Testis (tissue), 3 donors: ENCODE data around the gene ARID1B. TPM values are rescaled to one million over a fixed set of nuclear protein-coding genes. Genes with fewer than 3 reads are reported as not detected.

Experiments
- DNase-seq: peaks from one replicate; pipeline ENCODE4 v3.0.0-alpha.2; 2019
- H3K27ac ChIP-seq, 2 donors: fragments of 200-600 bp; sonication (generic); one replicate each; pipeline ENCODE4 v1.5.1; 2019
- H3K27me3 ChIP-seq: fragments of 200-600 bp; sonication (generic); one replicate; pipeline ENCODE4 v1.5.1; 2019
- H3K36me3 ChIP-seq: fragments of 200-600 bp; sonication (generic); one replicate; pipeline ENCODE4 v1.5.1; 2017; ENCODE audit warnings: low read depth; ENCODE audit errors: missing control alignments
- H3K4me1 ChIP-seq: fragments of 200-600 bp; sonication (generic); one replicate; pipeline ENCODE4 v1.5.1; 2019
- H3K4me3 ChIP-seq, 2 donors: fragments of 200-600 bp; sonication (generic); one replicate each; pipeline ENCODE4 v1.5.1; 2017 to 2019
- H3K9me3 ChIP-seq: fragments of 200-600 bp; sonication (generic); one replicate; pipeline ENCODE4 v1.5.1; 2017
- CTCF ChIP-seq, 3 experiments: fragments of 450-650 bp in 2 of 3; fragments of 200-600 bp in 1 of 3; sonication (generic) in 1 of 3; IDR thresholded peaks; one replicate each; pipeline ENCODE4 v1.5.1; 2016 to 2019; ENCODE audit warnings: antibody characterized with exemption in 3 of 3, mild to moderate bottlenecking in 2 of 3, moderate library complexity in 1 of 3
- POLR2A ChIP-seq: fragments of 450-650 bp; IDR thresholded peaks from one replicate; pipeline ENCODE4 v1.6.1; 2017; ENCODE audit warnings: antibody characterized with exemption, mild to moderate bottlenecking, moderate library complexity
- WGBS, 2 donors: methylation state at CpG; one replicate each; pipeline ENCODE4 v1.1.5; 2018; 5-methylcytosine and 5-hydroxymethylcytosine counted together
- intact Hi-C: fragments of 100-400 bp; cut with DNase I; formaldehyde crosslinking; loops from one replicate; pipeline ENCODE4 v1.15.1; 2023; ENCODE audit warnings: low total_unique reads
- polyA plus RNA-seq: library from polyadenylated mRNA; stranded (reverse); fragments of 350-450 nt; fragmentation: Illumina TruSeq; extraction: RNeasy Lipid Tissue Mini Kit (QIAGEN cat#74804); gene quantifications from one replicate; pipeline ENCODE4 v1.2.3, GENCODE V29; 2014; ENCODE audit warnings: low read depth, low replicate concordance; ENCODE audit not compliant: insufficient read depth
- total RNA-seq, 2 donors: library from RNA; depleted of rRNA; stranded (reverse); fragments of >200 nt; gene quantifications; one replicate each; pipeline ENCODE4 v1.2.3, GENCODE V29; 2016

Gene ARID1B
- total and polyA plus RNA-seq, 3 donors from 2014 or later: 26.2 to 126 (median 103) TPM

GRCh38 chr6:157033428-157034140, 256.4 kb downstream of the ARID1B start:
- TF ChIP-seq CTCF (IDR thresholded peaks at IDR 0.05) (no peak), POLR2A (no peak)
- WGBS, 2 donors: 28 to 29% methylated on average over 5 of the region's 5 CpGs
- Histone ChIP-seq H3K27ac (no peak overlapping the region), H3K9me3 (no peaks in the 10 kb centered on the region), H3K27me3 (no peaks in the 10 kb centered on the region), H3K4me3 (no peak overlapping the region), H3K4me1 (peaks cover 10% of the 10 kb centered on the region), H3K36me3 (no peaks in the 10 kb centered on the region)
- DNase-seq: no peak
- intact Hi-C loops: loop anchor here (10.0 kb wide), 2 partner anchors 151 to 241 kb away; no protein-coding TSS in a partner anchor

- Histone ChIP-seq H3K9me3 (no peaks in the 10 kb centered on the region), H3K27me3 (no peaks in the 10 kb centered on the region), H3K36me3 (no peaks in the 10 kb centered on the region), H3K27ac (no peak overlapping the region), H3K4me3 (no peak overlapping the region), H3K4me1 (peaks cover 10% of the 10 kb centered on the region)
- intact Hi-C loops: loop anchor here (10.0 kb wide), 2 partner anchors 150 to 240 kb away; no protein-coding TSS in a partner anchor
- WGBS, 2 donors: 39 to 54% methylated on average over 6 of the region's 6 CpGs
- no peak for DNase-seq
- TF ChIP-seq POLR2A (no peak), CTCF (IDR thresholded peaks at IDR 0.05) (peak; percentile 37 to 47 (median 44))
Measured at GRCh38 chr6:157034436-157035230, 257.5 kb downstream of the ARID1B start.

DNA sequence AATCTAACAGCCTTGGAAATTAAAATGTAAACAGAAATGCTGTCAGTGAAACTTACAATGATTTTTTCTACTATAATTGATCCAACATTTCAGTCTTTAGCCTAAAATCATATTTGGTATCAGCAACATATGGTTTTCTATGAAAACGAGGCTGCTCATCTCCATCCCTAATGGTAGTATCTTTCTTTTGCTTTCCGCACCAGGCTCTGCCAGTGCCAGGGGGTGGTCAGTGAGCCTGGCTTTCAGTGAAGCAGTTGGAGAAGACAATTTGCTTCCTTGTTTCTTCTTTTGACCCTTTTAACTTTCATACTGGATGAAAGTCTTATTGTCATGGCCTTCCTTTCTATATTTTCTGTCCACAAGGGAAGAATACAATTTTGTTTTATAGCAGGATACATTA, 258.4 kb downstream of the ARID1B start:
- Histone ChIP-seq H3K4me3 (no peak overlapping the region), H3K27me3 (no peaks in the 10 kb centered on the region), H3K36me3 (no peaks in the 10 kb centered on the region), H3K27ac (no peak overlapping the region), H3K9me3 (no peaks in the 10 kb centered on the region), H3K4me1 (peaks cover 10% of the 10 kb centered on the region)
- intact Hi-C loops: loop anchor here (10.0 kb wide), 2 partner anchors 149 to 239 kb away; no protein-coding TSS in a partner anchor
- WGBS, 2 donors: 72 to 80% methylated on average over 2 of the region's 2 CpGs
- DNase-seq: no peak
- TF ChIP-seq CTCF (IDR thresholded peaks at IDR 0.05) (no peak), POLR2A (no peak)

DNA sequence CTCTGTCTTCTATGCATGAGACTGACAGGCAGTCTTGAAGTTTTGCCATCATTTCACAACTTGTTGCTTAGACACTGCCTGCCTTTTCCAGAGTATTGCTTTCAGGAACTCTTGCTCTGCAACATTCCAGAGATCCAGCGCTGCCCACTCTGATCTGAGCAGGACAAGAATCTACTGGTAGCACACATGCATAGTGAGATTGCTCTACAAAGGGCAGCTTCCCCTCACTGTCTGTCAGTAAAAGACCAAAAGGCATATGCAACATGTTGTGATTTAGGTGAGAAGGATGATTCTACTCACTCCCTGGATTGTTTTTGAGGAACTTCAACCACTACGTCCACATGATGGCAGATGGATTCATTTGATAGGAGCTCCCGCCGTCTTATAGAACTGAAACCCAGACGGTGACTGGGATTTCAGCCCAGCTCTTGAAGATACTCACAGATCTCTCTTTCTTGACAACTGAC, 259.1 kb downstream of the ARID1B start:
- Histone ChIP-seq H3K27me3 (no peaks in the 10 kb centered on the region), H3K27ac (no peak overlapping the region), H3K36me3 (no peaks in the 10 kb centered on the region), H3K4me3 (no peak overlapping the region), H3K4me1 (peaks cover 10% of the 10 kb centered on the region), H3K9me3 (no peaks in the 10 kb centered on the region)
- no peak for TF ChIP-seq CTCF (IDR thresholded peaks at IDR 0.05)
- TF ChIP-seq POLR2A: no peak
- intact Hi-C loops: loop anchor here (10.0 kb wide), 2 partner anchors 149 to 239 kb away; no protein-coding TSS in a partner anchor
- no peak for DNase-seq
- 69 to 77% methylated on average over 5 of the region's 5 CpGs for WGBS, 2 donors
